Astrocyte of the spinal cord (primary cell): ENCODE measurements around the gene DPAGT1.

Experiments
- DNase-seq: peaks from one replicate; pipeline ENCODE4 v3.0.0; 2011; ENCODE audit warnings: low read depth, low spot score
- H3K4me3 ChIP-seq: 2 replicates; pipeline ENCODE4 v1.5.1; 2011; ENCODE audit warnings: low read depth, mild to moderate bottlenecking, low read length, moderate library complexity
- CTCF ChIP-seq: IDR thresholded peaks from 2 replicates; pipeline ENCODE4 v1.5.1; 2012; ENCODE audit warnings: low read depth, mild to moderate bottlenecking, low read length, inconsistent platforms
- in situ Hi-C: cut with HindIII; loops from 2 replicates; pipeline ENCODE4 v1.10.0; 2017; ENCODE audit warnings: low sequenced_read_pairs

DPAGT1 gene

GRCh38 chr11:119121008-119121810 lies 19.6 kb upstream of the DPAGT1 start, which contains the start of gene HINFP:
Gene HINFP (plus strand): TSS chr11:119121580. CDS start chr11:119126945, 5,365 bp downstream.
- peak within 1 kb of the TSS; percentile 94 for H3K4me3 ChIP-seq
- no peak for TF ChIP-seq CTCF
- in situ Hi-C loops, result no loop called here
- DNase-seq, result peak; percentile 99

GRCh38 chr11:119120639-119121007 lies 19.0 kb upstream of the DPAGT1 start:
- in situ Hi-C loops, result no loop called here
- peak; percentile 75 for DNase-seq
- H3K4me3 ChIP-seq, result peak overlapping the region; percentile 46
- TF ChIP-seq CTCF, result no peak

- in situ Hi-C loops, result no loop called here
- no peak for TF ChIP-seq CTCF
- DNase-seq, result no peak
- H3K4me3 ChIP-seq, result no peak overlapping the region
Measured at GRCh38 chr11:119118946-119119345, 17.3 kb upstream of the DPAGT1 start.

- no peak overlapping the region for H3K4me3 ChIP-seq
- in situ Hi-C loops, result no loop called here
- DNase-seq, result no peak
- TF ChIP-seq CTCF, result no peak
Measured at GRCh38 chr11:119118227-119118626, 16.6 kb upstream of the DPAGT1 start.

GRCh38 chr11:119117004-119117706 lies 15.5 kb upstream of the DPAGT1 start:
- no peak overlapping the region for H3K4me3 ChIP-seq
- no peak for TF ChIP-seq CTCF
- in situ Hi-C loops, result no loop called here

GRCh38 chr11:119116601-119117000 lies 14.9 kb upstream of the DPAGT1 start:
- no peak for TF ChIP-seq CTCF
- in situ Hi-C loops, result no loop called here
- no peak for DNase-seq
- no peak overlapping the region for H3K4me3 ChIP-seq

More at GRCh38 chr11:119117004-119117706, 15.5 kb upstream of the DPAGT1 start:
- DNase-seq, result no peak
